Measurements from ENCODE around the gene TMEM143. TPM values are rescaled to one million over a fixed set of nuclear protein-coding genes. Genes with fewer than 3 reads are reported as not detected.
A peak's percentile ranks its signal among the peaks of the same experiment; 100 is the strongest.

The TMEM143 gene
- total RNA-seq, 1 donor from 2014 or later, result 10.2 TPM

- intact Hi-C loops (cut with micrococcal nuclease), result no loop called here
- TF ChIP-seq, protein P1, sequence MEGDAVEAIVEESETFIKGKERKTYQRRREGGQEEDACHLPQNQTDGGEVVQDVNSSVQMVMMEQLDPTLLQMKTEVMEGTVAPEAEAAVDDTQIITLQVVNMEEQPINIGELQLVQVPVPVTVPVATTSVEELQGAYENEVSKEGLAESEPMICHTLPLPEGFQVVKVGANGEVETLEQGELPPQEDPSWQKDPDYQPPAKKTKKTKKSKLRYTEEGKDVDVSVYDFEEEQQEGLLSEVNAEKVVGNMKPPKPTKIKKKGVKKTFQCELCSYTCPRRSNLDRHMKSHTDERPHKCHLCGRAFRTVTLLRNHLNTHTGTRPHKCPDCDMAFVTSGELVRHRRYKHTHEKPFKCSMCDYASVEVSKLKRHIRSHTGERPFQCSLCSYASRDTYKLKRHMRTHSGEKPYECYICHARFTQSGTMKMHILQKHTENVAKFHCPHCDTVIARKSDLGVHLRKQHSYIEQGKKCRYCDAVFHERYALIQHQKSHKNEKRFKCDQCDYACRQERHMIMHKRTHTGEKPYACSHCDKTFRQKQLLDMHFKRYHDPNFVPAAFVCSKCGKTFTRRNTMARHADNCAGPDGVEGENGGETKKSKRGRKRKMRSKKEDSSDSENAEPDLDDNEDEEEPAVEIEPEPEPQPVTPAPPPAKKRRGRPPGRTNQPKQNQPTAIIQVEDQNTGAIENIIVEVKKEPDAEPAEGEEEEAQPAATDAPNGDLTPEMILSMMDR (IDR thresholded peaks at IDR 0.05), result no peak
- CTCF ChIA-PET, result interaction anchor here (1.0 to 1.6 kb wide), 2 partner anchors 10 to 89 kb away, joined by 3 to 6 read pairs; partner anchors contain the start of gene KDELR1
- H3K27ac Mint-ChIP-seq, result no peak overlapping the region
- H3K36me3 Mint-ChIP-seq (ENCODE audit: low read depth), result no peaks in the 10 kb centered on the region
- H3K9me3 Mint-ChIP-seq, result peaks cover 7% of the 10 kb centered on the region
- no peak for ATAC-seq (ENCODE audit: low read depth)
- DNase-seq, result no peak
- POLR2A ChIA-PET, result interaction anchor here (1.9 kb wide), 1 partner anchor 10 kb away, joined by 5 read pairs; the partner anchor contains the start of gene KDELR1
- peaks cover 15% of the 10 kb centered on the region for H3K27me3 Mint-ChIP-seq
- peaks cover 30% of the 10 kb centered on the region for H3K4me1 Mint-ChIP-seq
- no peak overlapping the region for H3K4me3 Mint-ChIP-seq
These were observed 37.5 kb upstream of the TMEM143 start for GRCh38 chr19:48401287-48401686.

DNA sequence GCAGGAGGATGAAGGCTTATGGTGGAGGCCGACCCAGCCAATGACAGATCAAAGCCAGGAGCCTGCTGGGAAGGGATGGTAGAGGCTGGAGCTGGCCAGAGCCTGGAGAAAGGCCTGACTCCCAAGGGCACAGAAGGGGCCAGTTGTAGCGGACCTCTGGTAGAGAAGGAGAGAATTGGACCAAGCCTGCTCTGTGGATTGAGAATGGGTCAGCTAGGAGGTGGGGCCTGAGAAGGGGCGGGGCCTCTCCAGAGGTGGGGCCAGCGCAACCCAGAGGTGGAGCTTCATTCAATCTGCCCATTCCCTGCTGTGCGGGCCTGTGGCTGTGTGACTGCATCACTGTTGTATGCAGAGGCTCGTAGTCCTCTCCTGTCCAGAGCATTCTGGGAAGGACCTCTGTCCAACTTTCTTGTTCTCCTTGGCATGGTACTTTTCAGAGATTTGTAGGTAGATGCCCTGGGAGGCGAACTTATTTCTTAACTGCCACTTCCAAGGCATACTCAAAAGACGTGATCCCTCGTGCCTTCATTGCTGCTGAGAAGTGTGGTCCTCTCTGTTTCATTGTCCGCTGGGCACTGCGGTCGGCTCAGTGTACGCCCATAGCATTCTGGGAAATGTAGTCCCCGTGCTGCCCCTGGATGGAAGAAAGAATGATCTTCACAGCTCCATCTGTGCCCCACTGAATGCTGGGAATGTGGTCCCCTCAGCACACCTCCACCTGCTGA lies 36.4 kb upstream of the TMEM143 start:
- H3K9me3 Mint-ChIP-seq, result peaks cover 3% of the 10 kb centered on the region
- intact Hi-C loops (cut with micrococcal nuclease), result no loop called here
- H3K27me3 Mint-ChIP-seq, result peaks cover 18% of the 10 kb centered on the region
- no peak overlapping the region for H3K27ac Mint-ChIP-seq
- H3K4me1 Mint-ChIP-seq, result peaks cover 35% of the 10 kb centered on the region
- ChIA-PET CTCF (no interaction called here), POLR2A (interaction anchor here (0.5 to 1.9 kb wide), 4 partner anchors 9 to 81 kb away, joined by 3 to 8 read pairs (median 6); partner anchors contain the start of genes EMP3, KDELR1, SYNGR4 and TMEM143)
- TF ChIP-seq, protein P1 (IDR thresholded peaks at IDR 0.05), result no peak
- ATAC-seq (ENCODE audit: low read depth) (peak; percentile 25), DNase-seq (peak; percentile 25)
- peak overlapping the region; percentile 12 for H3K4me3 Mint-ChIP-seq
- no peaks in the 10 kb centered on the region for H3K36me3 Mint-ChIP-seq (ENCODE audit: low read depth)

- Mint-ChIP-seq H3K9me3 (peaks cover 3% of the 10 kb centered on the region), H3K27me3 (peaks cover 26% of the 10 kb centered on the region), H3K27ac (no peak overlapping the region), H3K36me3 (ENCODE audit: low read depth) (no peaks in the 10 kb centered on the region), H3K4me1 (peaks cover 46% of the 10 kb centered on the region), H3K4me3 (peak overlapping the region; percentile 66)
- TF ChIP-seq, protein P1 (IDR thresholded peaks at IDR 0.05), result no peak
- DNase-seq (peak; percentile 80), ATAC-seq (ENCODE audit: low read depth) (peak; percentile 72)
- ChIA-PET CTCF (no interaction called here), POLR2A (interaction anchor here (0.5 kb wide), 1 partner anchor 12 kb away, joined by 3 read pairs; no protein-coding TSS in a partner anchor)
- intact Hi-C loops (cut with micrococcal nuclease), result loop anchor here (1.0 to 2.0 kb wide), 4 partner anchors 16 to 94 kb away; partner anchors contain the start of gene SYNGR4
These were observed 34.9 kb upstream of the TMEM143 start for GRCh38 chr19:48398375-48399235.

DNA sequence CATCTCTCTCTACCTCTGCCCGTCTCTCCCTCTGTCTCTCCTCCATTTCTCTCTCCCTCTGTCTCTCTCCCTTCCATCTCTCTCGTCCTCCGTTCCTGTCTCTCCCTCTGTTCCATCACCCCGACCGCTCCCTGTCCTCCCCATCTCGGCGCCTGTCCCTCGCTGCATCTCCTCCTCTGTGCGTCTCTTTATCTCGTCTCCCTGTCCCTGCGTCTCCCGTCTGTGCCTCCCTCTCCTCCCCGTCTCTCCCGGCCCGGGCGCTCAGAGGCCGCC lies 34.3 kb upstream of the TMEM143 start:
- Mint-ChIP-seq H3K27me3 (peaks cover 26% of the 10 kb centered on the region), H3K4me1 (peaks cover 43% of the 10 kb centered on the region), H3K36me3 (ENCODE audit: low read depth) (no peaks in the 10 kb centered on the region), H3K27ac (peak overlapping the region; percentile 64), H3K9me3 (peaks cover 3% of the 10 kb centered on the region), H3K4me3 (peak overlapping the region; percentile 80)
- DNase-seq (no peak), ATAC-seq (ENCODE audit: low read depth) (no peak)
- intact Hi-C loops (cut with micrococcal nuclease), result loop anchor here (1.0 to 2.0 kb wide), 4 partner anchors 17 to 95 kb away; partner anchors contain the start of gene SYNGR4
- POLR2A ChIA-PET, result no interaction called here
- TF ChIP-seq, protein P1 (IDR thresholded peaks at IDR 0.05), result no peak
- CTCF ChIA-PET, result no interaction called here

All from activated B cell treated with CpG ODN at 0.5 μM for 24 hours (primary cell).